ENCODE results near the gene CD6.

GRCh38 chr11:60945295-60945667 is 26.2 kb upstream of the CD6 start:
- TF ChIP-seq POLR2AphosphoS5 (IDR thresholded peaks at IDR 0.05; ENCODE audit: low read depth, low read length) (no peak), REST (IDR thresholded peaks at IDR 0.05; ENCODE audit: insufficient read depth in 1 of 2, low read depth in 2 of 2, low read length in 2 of 2) (no peak), TAF1 (IDR thresholded peaks at IDR 0.05; ENCODE audit: borderline replicate concordance, insufficient read depth, low read length) (no peak), FOXP2 (optimal IDR thresholded peaks at IDR 0.05; ENCODE audit: borderline replicate concordance, extremely low read depth, extremely low read length, insufficient read depth) (no peak)

Data from PFSK-1 (cell line).